Subcutaneous adipose tissue (tissue), 4 donors: Measurements from ENCODE around the gene NAALADL2. TPM values are rescaled to one million over a fixed set of nuclear protein-coding genes. Genes with fewer than 3 reads are reported as not detected.

ENCODE experiments used
- total RNA-seq, 4 donors: library from RNA; depleted of rRNA; stranded (reverse); fragments of >200 nt; gene quantifications; one replicate each; pipeline ENCODE4 v1.1.0, GENCODE V29; 2016
- TF ChIP-seq, protein P1 (sequence below): fragments of 450-650 bp; IDR thresholded peaks from one replicate; pipeline ENCODE4 v1.5.1; 2016; ENCODE audit warnings: low read depth, mild to moderate bottlenecking, control low read depth, antibody characterized with exemption, moderate library complexity

The NAALADL2 gene
- total RNA-seq, 4 donors from 2014 or later: 9.4 to 18.1 (median 11.8) TPM

DNA sequence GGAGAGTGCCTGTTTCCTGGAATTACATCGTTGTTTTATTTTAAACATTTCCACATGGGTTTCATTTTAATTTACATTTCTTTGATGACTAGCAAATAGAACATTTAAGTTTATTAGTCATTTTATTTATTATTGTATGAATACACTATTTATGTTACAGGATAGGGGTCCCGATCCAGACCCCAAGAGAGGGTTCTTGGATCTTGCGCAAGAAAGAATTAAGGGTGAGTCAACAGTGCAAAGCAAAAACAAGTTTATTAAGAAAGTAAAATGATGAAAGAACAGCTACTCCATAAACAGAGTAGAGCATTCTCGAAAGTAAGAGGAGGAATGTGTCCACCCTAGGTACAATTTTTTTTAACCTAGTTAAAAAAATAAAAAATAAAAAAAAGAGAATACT is 539.5 kb downstream of the NAALADL2 start:
- TF ChIP-seq, protein P1, sequence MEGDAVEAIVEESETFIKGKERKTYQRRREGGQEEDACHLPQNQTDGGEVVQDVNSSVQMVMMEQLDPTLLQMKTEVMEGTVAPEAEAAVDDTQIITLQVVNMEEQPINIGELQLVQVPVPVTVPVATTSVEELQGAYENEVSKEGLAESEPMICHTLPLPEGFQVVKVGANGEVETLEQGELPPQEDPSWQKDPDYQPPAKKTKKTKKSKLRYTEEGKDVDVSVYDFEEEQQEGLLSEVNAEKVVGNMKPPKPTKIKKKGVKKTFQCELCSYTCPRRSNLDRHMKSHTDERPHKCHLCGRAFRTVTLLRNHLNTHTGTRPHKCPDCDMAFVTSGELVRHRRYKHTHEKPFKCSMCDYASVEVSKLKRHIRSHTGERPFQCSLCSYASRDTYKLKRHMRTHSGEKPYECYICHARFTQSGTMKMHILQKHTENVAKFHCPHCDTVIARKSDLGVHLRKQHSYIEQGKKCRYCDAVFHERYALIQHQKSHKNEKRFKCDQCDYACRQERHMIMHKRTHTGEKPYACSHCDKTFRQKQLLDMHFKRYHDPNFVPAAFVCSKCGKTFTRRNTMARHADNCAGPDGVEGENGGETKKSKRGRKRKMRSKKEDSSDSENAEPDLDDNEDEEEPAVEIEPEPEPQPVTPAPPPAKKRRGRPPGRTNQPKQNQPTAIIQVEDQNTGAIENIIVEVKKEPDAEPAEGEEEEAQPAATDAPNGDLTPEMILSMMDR: no peak

DNA sequence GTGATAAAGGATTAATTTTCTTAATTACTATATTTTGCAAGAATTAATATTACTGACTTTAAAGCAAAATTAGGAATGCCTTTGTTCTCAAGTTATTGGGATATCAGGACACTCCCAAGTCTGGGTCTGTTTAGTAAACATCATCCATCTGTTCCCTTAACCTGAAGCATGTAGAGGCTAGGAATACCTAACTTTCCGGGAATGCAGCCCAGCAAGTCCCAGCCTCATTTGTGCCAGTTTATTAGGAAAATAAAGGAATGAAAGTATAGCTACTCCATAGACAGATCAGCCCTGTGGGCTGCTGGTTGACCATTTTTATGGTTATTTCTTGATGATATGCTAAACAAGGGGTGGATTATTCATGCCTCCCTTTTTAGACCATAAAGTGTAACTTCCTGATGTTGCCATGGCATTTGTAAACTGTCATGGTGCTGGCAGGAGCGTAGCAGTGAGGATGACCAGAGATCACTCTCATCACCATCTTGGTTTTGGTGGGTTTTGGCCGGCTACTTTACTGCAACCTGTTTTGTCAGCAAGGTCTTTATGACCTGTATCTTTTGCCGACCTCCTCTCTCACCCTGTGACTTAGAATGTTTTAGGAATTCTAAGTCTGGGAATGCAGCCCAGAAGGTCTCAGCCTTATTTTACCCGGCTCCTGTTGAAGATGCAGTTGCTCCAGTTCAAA is 540.2 kb downstream of the NAALADL2 start:
- TF ChIP-seq, protein P1: no peak

DNA sequence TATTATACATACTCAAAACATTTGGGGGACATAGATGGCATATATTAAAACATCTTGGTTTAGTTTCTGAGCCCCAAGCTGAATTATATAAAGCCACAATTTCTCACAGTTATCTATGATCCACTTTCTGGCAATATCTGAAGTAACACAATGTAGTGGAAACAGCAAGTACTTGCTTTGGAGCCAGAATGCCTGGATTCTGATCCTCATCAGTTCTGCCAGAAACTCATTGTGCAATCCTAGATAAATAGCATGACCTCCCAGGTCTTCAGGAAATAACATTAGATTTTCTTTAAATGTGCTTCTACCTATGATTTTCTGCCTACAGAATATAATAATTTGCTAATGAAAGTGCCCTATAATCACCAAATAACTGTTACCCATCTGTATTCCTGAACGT is 544.9 kb downstream of the NAALADL2 start:
- TF ChIP-seq, protein P1: no peak

DNA sequence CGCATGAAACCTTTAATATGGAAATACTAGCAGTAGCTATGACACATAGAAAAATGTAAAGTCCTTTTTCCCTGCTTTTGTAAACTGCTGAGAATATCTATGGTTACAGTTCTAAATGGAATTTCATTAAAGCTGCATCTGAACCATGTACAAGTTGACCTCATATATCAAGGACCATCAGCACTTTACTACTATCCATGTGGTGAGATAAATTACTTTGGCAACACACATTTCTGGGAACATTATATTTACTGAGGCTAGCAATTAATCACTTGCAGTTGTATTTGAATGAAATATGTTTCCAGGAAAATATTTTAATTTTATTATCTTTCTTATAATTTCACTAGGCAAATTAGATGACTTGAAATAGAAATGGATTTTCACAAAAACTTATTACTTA is 545.5 kb downstream of the NAALADL2 start:
- TF ChIP-seq, protein P1: no peak

DNA sequence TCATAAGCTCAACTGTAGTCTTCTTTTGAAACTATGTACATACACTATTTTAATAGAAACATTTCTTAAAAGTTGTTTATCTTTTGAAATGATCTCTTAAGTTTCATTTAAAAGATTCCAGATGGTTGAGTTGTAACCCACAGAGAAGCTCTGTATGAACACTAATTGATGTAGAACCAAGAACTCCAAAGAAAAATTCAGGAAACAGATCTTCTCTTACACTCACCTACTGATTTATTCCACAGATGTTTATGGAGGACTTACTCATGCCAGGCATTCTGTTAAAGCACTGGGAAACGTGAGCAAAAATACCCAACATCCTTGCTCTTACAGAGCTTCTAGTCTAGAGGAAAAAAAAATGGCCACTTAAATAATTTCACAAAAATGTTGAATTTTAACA is 551.1 kb downstream of the NAALADL2 start:
- TF ChIP-seq, protein P1: no peak

DNA sequence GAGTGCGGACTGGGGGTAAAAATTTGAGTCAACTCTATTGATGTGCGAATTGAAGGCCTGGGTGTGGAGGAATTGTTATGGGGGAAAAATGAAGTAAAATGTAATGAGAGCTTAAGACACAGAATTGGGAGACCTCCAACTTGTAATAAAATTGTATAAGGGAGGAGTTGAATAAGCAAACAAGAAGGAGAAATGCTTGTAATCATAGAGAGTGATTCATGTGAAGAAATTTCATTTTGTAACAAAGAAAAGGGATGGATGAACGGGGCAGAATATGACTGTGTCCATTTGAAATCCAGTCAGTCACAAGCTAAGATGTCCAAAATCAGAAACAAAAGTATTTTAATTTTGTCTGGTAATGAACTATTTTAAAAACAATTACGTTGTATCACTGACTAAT is 552.3 kb downstream of the NAALADL2 start:
- TF ChIP-seq, protein P1: no peak

DNA sequence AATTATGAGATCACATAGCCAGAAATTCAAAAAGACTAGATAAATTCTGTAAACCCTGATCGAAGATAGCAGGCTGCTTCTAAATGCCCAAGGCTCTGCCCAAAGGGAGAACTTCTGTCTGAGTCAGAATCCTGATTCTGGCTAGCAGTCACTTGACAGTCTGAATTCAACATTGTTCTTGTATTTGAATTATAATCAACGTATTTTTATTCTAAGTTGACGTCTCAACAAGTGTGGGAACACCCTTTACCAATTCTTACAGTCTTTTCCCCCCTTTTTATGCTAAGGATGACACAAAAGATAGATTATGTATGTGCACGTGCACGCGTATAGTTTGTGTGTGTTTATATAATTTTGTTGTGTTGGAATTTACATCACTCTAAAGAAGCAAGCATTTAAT is 552.8 kb downstream of the NAALADL2 start:
- TF ChIP-seq, protein P1: no peak
